Endothelial cell of umbilical vein (primary cell): ENCODE results near the gene VAV2. TPM values are rescaled to one million over a fixed set of nuclear protein-coding genes. Genes with fewer than 3 reads are reported as not detected.

ENCODE experiments used
- BruUV-seq: library from RNA; stranded (reverse); fragments of 400-500 nt; replicated peaks from 2 replicates; lab custom pipeline; 2021; lab: Mats Ljungman, UMichigan
- CTCF ChIA-PET: fragments of 300-600, 350-600 bp; sonication (Branson Sonifier 250); formaldehyde crosslinking; loops from one replicate; lab custom pipeline; 2021; ENCODE audit warnings: antibody characterized with exemption, inconsistent platforms; lab: Charles Lee
- POLR2A ChIA-PET: fragments of 300-600, 350-600 bp; sonication (Branson Sonifier 250); formaldehyde crosslinking; loops from one replicate; lab custom pipeline; 2021; ENCODE audit warnings: antibody characterized with exemption, inconsistent platforms; lab: Charles Lee
- DNase-seq: peaks from one replicate; pipeline ENCODE4 v3.0.0-alpha.2; 2011; ENCODE audit warnings: low read depth, low spot score
- FAIRE-seq: peaks from 2 replicates; lab custom pipeline; 2011; peaks lifted over from hg19 to GRCh38; lab: Jason Lieb, UNC
- H2AFZ ChIP-seq: 2 replicates; pipeline ENCODE4 v1.6.0; 2012; ENCODE audit warnings: low read depth, low read length, control low read depth, inconsistent platforms
- H3K27ac ChIP-seq: 2 replicates; pipeline ENCODE4 v1.5.1; 2011; ENCODE audit warnings: low read depth, mild to moderate bottlenecking, control low read depth, low read length, moderate library complexity; ENCODE audit not compliant: insufficient read depth
- H3K27me3 ChIP-seq, 2 experiments: 2 replicates each; pipeline versions ENCODE4 v1.6.0 to v1.6.1; 2011; ENCODE audit warnings: low read length in 2 of 2, mixed read lengths in 1 of 2; ENCODE audit not compliant: control insufficient read depth in 2 of 2, insufficient read depth in 2 of 2
- H3K36me3 ChIP-seq, 2 experiments: 2 replicates in 1 of 2; 3 replicates in 1 of 2; pipeline ENCODE4 v1.5.1; 2011; ENCODE audit warnings: low read length in 2 of 2, mild to moderate bottlenecking in 1 of 2, moderate library complexity in 1 of 2; ENCODE audit not compliant: control insufficient read depth in 2 of 2, insufficient read depth in 2 of 2; ENCODE audit errors: extremely low read depth in 1 of 2
- H3K4me1 ChIP-seq: 3 replicates; pipeline ENCODE4 v1.5.1; 2011; ENCODE audit warnings: mild to moderate bottlenecking, low read length; ENCODE audit not compliant: control insufficient read depth, insufficient read depth; ENCODE audit errors: extremely low read depth
- H3K4me2 ChIP-seq: 2 replicates; pipeline ENCODE4 v1.6.1; 2011; ENCODE audit warnings: low read length, control low read depth, mixed read lengths; ENCODE audit not compliant: insufficient read depth
- H3K4me3 ChIP-seq, 3 experiments: fragments of 200-600 bp in 1 of 3; sonication (generic), shearing (Covaris generic) in 1 of 3; replicated peaks in 1 of 3; 2 replicates each; pipeline ENCODE4 v1.5.1; 2011 to 2016; ENCODE audit warnings: control low read depth in 3 of 3, low read length in 3 of 3, mild to moderate bottlenecking in 2 of 3, inconsistent platforms in 1 of 3, low read depth in 1 of 3, moderate library complexity in 1 of 3; ENCODE audit not compliant: insufficient read depth in 1 of 3
- H3K79me2 ChIP-seq: 2 replicates; pipeline ENCODE4 v1.6.0; 2012; ENCODE audit warnings: low read length, inconsistent platforms; ENCODE audit not compliant: control insufficient read depth, insufficient read depth
- H3K9ac ChIP-seq: replicated peaks from 2 replicates; pipeline ENCODE3; 2011; ENCODE audit warnings: low read length, control low read depth; ENCODE audit not compliant: insufficient read depth; ENCODE audit errors: extremely low read depth
- H3K9me1 ChIP-seq: replicated peaks from 3 replicates; pipeline ENCODE4 v1.6.0; 2011; ENCODE audit warnings: mild to moderate bottlenecking, low read length; ENCODE audit not compliant: control insufficient read depth, insufficient read depth; ENCODE audit errors: extremely low read depth
- H3K9me3 ChIP-seq: replicated peaks from 2 replicates; pipeline ENCODE4 v1.5.1; 2012; ENCODE audit warnings: low read length, inconsistent platforms; ENCODE audit not compliant: control insufficient read depth, insufficient read depth
- H4K20me1 ChIP-seq: replicated peaks from 2 replicates; pipeline ENCODE3; 2011; ENCODE audit warnings: mild to moderate bottlenecking, low read length; ENCODE audit not compliant: control insufficient read depth, insufficient read depth; ENCODE audit errors: extremely low read depth
- CTCF ChIP-seq, 2 donors: IDR thresholded peaks; 1 replicate in 1 of 2; 2 replicates in 1 of 2; pipeline ENCODE4 v1.5.1; 2011; ENCODE audit warnings: low read length in 2 of 2, mild to moderate bottlenecking in 2 of 2, moderate library complexity in 2 of 2, control low read depth in 1 of 2, inconsistent platforms in 1 of 2, low read depth in 1 of 2; ENCODE audit not compliant: insufficient read depth in 1 of 2; ENCODE audit errors: extremely low read depth in 1 of 2
- EZH2 ChIP-seq: IDR thresholded peaks from 2 replicates; pipeline ENCODE4 v1.6.1; 2012; ENCODE audit warnings: borderline replicate concordance, low read depth, mild to moderate bottlenecking, moderate library complexity, low read length, inconsistent platforms; ENCODE audit not compliant: severe bottlenecking
- GATA2 ChIP-seq: IDR thresholded peaks from 2 replicates; pipeline ENCODE4 v1.7.0; 2011; ENCODE audit warnings: low read depth, mild to moderate bottlenecking, moderate library complexity, mixed read lengths, low read length; ENCODE audit not compliant: insufficient read length, insufficient read depth
- JUN ChIP-seq: IDR thresholded peaks from 2 replicates; pipeline ENCODE4 v1.6.1; 2011; ENCODE audit warnings: borderline replicate concordance, low read depth; ENCODE audit not compliant: insufficient read length, insufficient read depth
- MAX ChIP-seq: IDR thresholded peaks from 2 replicates; pipeline ENCODE4 v1.6.1; 2011; ENCODE audit not compliant: insufficient read depth, insufficient read length
- POLR2A ChIP-seq: IDR thresholded peaks from 2 replicates; pipeline ENCODE4 v1.6.1; 2012; ENCODE audit warnings: low read depth, mild to moderate bottlenecking, control low read depth, low read length
- dilution Hi-C: fragments of 300-500 bp; cut with MboI; formaldehyde crosslinking; loops from one replicate; pipeline ENCODE4 v1.15.0; 2019; ENCODE audit warnings: low sequenced_read_pairs; ENCODE audit not compliant: extremely low pct_ligation_motif_present
- intact Hi-C: fragments of 100-400 bp; cut with micrococcal nuclease; formaldehyde crosslinking; loops from one replicate; pipeline ENCODE4 v1.10.0; 2022
- polyA plus RNA-seq, 4 experiments: library from polyadenylated mRNA; depleted of rRNA in 3 of 4; stranded (reverse) in 3 of 4; unstranded in 1 of 4; fragments of >200 nt; gene quantifications; 2 replicates each; pipeline versions ENCODE4 v1.2.1 to v1.2.3, GENCODE V29; 2011 to 2012; ENCODE audit warnings: missing spikeins in 1 of 4
- total RNA-seq: library from RNA; stranded (reverse); gene quantifications from 2 replicates; pipeline ENCODE4 v1.2.3, GENCODE V29; 2021

VAV2 gene
- total and polyA plus RNA-seq, 2 donors (not counting 3 experiments of a cell fraction or from before 2014, with no cell fraction given), result 10.6 to 30.6 TPM

GRCh38 chr9:133786371-133786753, 205.8 kb downstream of the VAV2 start:
- TF ChIP-seq JUN (no peak), MAX (no peak), POLR2A (no peak), CTCF (IDR thresholded peaks at IDR 0.05; ENCODE audit: extremely low read depth in 1 of 2, insufficient read depth in 1 of 2, low read depth in 1 of 2, low read length in 2 of 2) (no peak), EZH2 (no peak), GATA2 (no peak)
- no TSS peak for BruUV-seq
- FAIRE-seq (no peak), DNase-seq (no peak)
- peaks cover 0 to 16% of the 10 kb centered on the region in 2 experiments for H3K36me3 ChIP-seq
- H3K9me1 ChIP-seq, result no peaks in the 10 kb centered on the region
- H3K4me3 ChIP-seq, result no peak overlapping the region
- dilution Hi-C loops, result no loop called here
- no peak overlapping the region for H2AFZ ChIP-seq
- H3K79me2 ChIP-seq, result no peaks in the 10 kb centered on the region
- no peak overlapping the region for H3K4me2 ChIP-seq
- no peaks in the 10 kb centered on the region for H4K20me1 ChIP-seq
- CTCF ChIA-PET, result interaction anchor here (4.6 kb wide), 1 partner anchor 207 kb away, joined by 41 read pairs; no protein-coding TSS in a partner anchor
- intact Hi-C loops, result no loop called here
- POLR2A ChIA-PET, result no interaction called here
- peaks cover 23% of the 10 kb centered on the region for H3K4me1 ChIP-seq
- no peaks in the 10 kb centered on the region for H3K9me3 ChIP-seq
- H3K27ac ChIP-seq, result no peak overlapping the region
- H3K27me3 ChIP-seq, result no peaks in the 10 kb centered on the region
- no peak overlapping the region for H3K9ac ChIP-seq
